Smooth muscle cell (in vitro differentiated cells): ENCODE data around the gene ADARB2. TPM values are rescaled to one million over a fixed set of nuclear protein-coding genes. Genes with fewer than 3 reads are reported as not detected.

Experiments
- DNase-seq: peaks from one replicate; lab custom pipeline; 2025; ENCODE audit not compliant: unreplicated experiment; lab: John Stamatoyannopoulos, UW
- H2AFZ ChIP-seq: fragments of 200-600 bp; sonication (generic); 2 replicates; pipeline ENCODE4 v1.6.0; 2016; ENCODE audit warnings: antibody characterized with exemption, low read depth, mild to moderate bottlenecking
- H3F3A ChIP-seq: fragments of 200-600 bp; sonication (generic); 2 replicates; pipeline ENCODE4 v1.6.0; 2017; ENCODE audit warnings: antibody characterized with exemption, low read depth
- H3K27ac ChIP-seq: fragments of 200-600 bp; sonication (generic); 2 replicates; pipeline ENCODE4 v1.5.1; 2016; ENCODE audit warnings: low read depth, mild to moderate bottlenecking
- H3K27me3 ChIP-seq: fragments of 200-600 bp; sonication (generic); 2 replicates; pipeline ENCODE4 v1.6.1; 2016; ENCODE audit warnings: low read depth, mild to moderate bottlenecking
- H3K36me3 ChIP-seq: fragments of 200-600 bp; sonication (generic); 2 replicates; pipeline ENCODE4 v1.5.1; 2016; ENCODE audit warnings: low read depth
- H3K4me1 ChIP-seq: fragments of 200-600 bp; sonication (generic); 2 replicates; pipeline ENCODE4 v1.5.1; 2016; ENCODE audit warnings: low read depth
- H3K4me2 ChIP-seq: fragments of 200-600 bp; sonication (generic); 2 replicates; pipeline ENCODE4 v1.6.0; 2016; ENCODE audit warnings: mild to moderate bottlenecking
- H3K4me3 ChIP-seq: fragments of 200-600 bp; sonication (generic); 2 replicates; pipeline ENCODE4 v1.5.1; 2016; ENCODE audit warnings: mild to moderate bottlenecking
- H3K79me2 ChIP-seq: fragments of 200-600 bp; sonication (generic); 2 replicates; pipeline ENCODE4 v1.6.0; 2016; ENCODE audit warnings: low read depth, mild to moderate bottlenecking
- H3K9ac ChIP-seq: fragments of 200-600 bp; sonication (generic); 2 replicates; pipeline ENCODE4 v1.6.0; 2016; ENCODE audit warnings: low read depth
- H3K9me3 ChIP-seq: fragments of 200-600 bp; sonication (generic); replicated peaks from 2 replicates; pipeline ENCODE4 v1.5.1; 2016; ENCODE audit warnings: low read depth
- H4K20me1 ChIP-seq: fragments of 200-600 bp; sonication (generic); 2 replicates; pipeline ENCODE4 v1.6.0; 2016; ENCODE audit warnings: low read depth
- WGBS: methylation state at CpG from one replicate; pipeline ENCODE4 v1.1.7; 2016; ENCODE audit warnings: low lambda C conversion rate; 5-methylcytosine and 5-hydroxymethylcytosine counted together
- polyA plus RNA-seq: library from polyadenylated mRNA; unstranded; fragments of >200 nt; fragmentation: Nextera tagmentation; extraction: Ambion mirVana; gene quantifications from 2 replicates; pipeline ENCODE4 v1.2.1, GENCODE V29; 2016
- total RNA-seq: library from RNA; depleted of rRNA; stranded (reverse); fragments of >200 nt; gene quantifications from 2 replicates; pipeline ENCODE4 v1.2.3, GENCODE V29; 2014
- TF ChIP-seq, protein P1 (sequence below): fragments of 200-600 bp; sonication (generic); IDR thresholded peaks from 2 replicates; pipeline ENCODE4 v1.5.1; 2017; ENCODE audit warnings: borderline replicate concordance, mild to moderate bottlenecking, antibody characterized with exemption; ENCODE audit not compliant: insufficient read depth, poor library complexity, severe bottlenecking

ADARB2 gene
- total and polyA plus RNA-seq, 2 experiments from 2014 or later = 0.13 to 0.39 TPM

DNA sequence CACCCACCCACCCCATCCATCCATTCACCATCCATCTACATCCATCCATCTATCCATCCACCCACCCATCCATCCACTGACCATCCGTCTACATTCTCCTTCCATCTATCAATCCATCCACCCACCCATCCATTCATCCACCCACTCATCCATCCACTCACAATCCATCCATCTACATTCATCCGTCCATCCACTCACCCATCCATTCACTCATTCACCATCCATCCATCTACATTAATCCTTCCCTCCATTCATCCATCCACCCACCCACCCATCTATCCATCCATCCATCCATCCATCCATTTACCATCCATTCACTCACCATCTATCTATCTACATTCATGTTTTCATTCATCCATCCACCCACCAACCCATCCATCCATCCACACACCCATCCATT, 292.5 kb downstream of the ADARB2 start:
- Histone ChIP-seq H3K9me3 (no peaks in the 10 kb centered on the region), H3F3A (no peaks in the 10 kb centered on the region), H3K4me2 (no peak overlapping the region), H3K27ac (no peak overlapping the region), H3K27me3 (no peaks in the 10 kb centered on the region), H3K4me3 (no peak overlapping the region), H3K9ac (no peak overlapping the region), H3K36me3 (no peaks in the 10 kb centered on the region), H3K79me2 (no peaks in the 10 kb centered on the region), H2AFZ (no peak overlapping the region), H3K4me1 (no peaks in the 10 kb centered on the region), H4K20me1 (no peaks in the 10 kb centered on the region)
- TF ChIP-seq, protein P1, sequence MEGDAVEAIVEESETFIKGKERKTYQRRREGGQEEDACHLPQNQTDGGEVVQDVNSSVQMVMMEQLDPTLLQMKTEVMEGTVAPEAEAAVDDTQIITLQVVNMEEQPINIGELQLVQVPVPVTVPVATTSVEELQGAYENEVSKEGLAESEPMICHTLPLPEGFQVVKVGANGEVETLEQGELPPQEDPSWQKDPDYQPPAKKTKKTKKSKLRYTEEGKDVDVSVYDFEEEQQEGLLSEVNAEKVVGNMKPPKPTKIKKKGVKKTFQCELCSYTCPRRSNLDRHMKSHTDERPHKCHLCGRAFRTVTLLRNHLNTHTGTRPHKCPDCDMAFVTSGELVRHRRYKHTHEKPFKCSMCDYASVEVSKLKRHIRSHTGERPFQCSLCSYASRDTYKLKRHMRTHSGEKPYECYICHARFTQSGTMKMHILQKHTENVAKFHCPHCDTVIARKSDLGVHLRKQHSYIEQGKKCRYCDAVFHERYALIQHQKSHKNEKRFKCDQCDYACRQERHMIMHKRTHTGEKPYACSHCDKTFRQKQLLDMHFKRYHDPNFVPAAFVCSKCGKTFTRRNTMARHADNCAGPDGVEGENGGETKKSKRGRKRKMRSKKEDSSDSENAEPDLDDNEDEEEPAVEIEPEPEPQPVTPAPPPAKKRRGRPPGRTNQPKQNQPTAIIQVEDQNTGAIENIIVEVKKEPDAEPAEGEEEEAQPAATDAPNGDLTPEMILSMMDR = no peak
- 100% methylated on average over 2 of the region's 2 CpGs for WGBS
- no peak for DNase-seq

- Histone ChIP-seq H3K4me1 (no peaks in the 10 kb centered on the region), H4K20me1 (no peaks in the 10 kb centered on the region), H3K9me3 (no peaks in the 10 kb centered on the region), H3K9ac (no peak overlapping the region), H2AFZ (no peak overlapping the region), H3K27me3 (peaks cover 4% of the 10 kb centered on the region), H3K27ac (no peak overlapping the region), H3K36me3 (no peaks in the 10 kb centered on the region), H3F3A (no peaks in the 10 kb centered on the region), H3K79me2 (no peaks in the 10 kb centered on the region), H3K4me2 (no peak overlapping the region), H3K4me3 (no peak overlapping the region)
- 84% methylated on average over 2 of the region's 2 CpGs for WGBS
- TF ChIP-seq, protein P1 = no peak
- DNase-seq = no peak
These were observed 296.4 kb downstream of the ADARB2 start for GRCh38 chr10:1440897-1441296.

DNA sequence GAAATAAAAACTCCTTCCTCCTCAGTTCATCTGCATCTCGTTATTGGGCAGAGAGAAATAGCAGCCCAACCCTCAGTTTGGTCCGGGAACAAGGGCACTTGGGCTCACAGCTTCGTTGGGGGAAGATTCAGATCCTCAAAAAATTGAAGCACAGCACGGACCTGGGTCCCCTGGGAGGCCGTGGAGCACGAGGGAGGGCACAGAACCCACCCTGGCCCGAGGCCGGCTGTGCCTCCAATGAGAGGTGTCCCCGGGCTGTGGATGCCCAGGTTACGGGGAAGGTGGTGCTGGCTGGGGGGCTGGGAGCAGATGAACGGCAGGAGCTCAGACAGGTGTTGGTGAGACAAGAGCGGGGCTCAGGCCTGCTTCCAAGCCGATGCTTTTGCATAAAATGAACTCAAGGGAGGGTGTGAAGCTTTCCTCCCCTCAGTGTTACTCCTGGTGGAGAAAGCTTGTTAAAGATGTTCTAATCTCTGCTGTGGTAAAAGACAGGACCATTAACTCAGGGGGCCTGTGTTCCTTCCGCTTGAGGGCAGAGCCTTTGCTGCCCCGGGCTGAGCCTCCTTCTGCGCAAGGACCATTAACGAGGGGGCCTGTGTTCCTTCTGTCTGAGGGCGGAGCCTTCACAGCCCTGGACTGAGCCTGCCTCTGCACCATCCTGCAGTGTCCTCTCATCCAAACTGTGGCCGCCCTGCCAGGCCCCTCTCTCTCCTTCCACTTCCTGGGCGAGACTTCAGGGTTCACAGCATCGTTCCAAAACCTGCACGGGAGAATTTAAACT, 302.2 kb downstream of the ADARB2 start:
- no peaks in the 10 kb centered on the region for H3K9me3 ChIP-seq
- 61% methylated on average over 22 of the region's 22 CpGs for WGBS
- no peak overlapping the region for H2AFZ ChIP-seq
- no peaks in the 10 kb centered on the region for H3K4me1 ChIP-seq
- TF ChIP-seq, protein P1 = no peak
- no peak overlapping the region for H3K4me2 ChIP-seq
- no peak overlapping the region for H3K4me3 ChIP-seq
- H3F3A ChIP-seq = no peaks in the 10 kb centered on the region
- no peak overlapping the region for H3K27ac ChIP-seq
- H3K79me2 ChIP-seq = no peaks in the 10 kb centered on the region
- H3K27me3 ChIP-seq = peaks cover 4% of the 10 kb centered on the region
- H4K20me1 ChIP-seq = no peaks in the 10 kb centered on the region
- no peak overlapping the region for H3K9ac ChIP-seq
- H3K36me3 ChIP-seq = no peaks in the 10 kb centered on the region
- no peak for DNase-seq

DNA sequence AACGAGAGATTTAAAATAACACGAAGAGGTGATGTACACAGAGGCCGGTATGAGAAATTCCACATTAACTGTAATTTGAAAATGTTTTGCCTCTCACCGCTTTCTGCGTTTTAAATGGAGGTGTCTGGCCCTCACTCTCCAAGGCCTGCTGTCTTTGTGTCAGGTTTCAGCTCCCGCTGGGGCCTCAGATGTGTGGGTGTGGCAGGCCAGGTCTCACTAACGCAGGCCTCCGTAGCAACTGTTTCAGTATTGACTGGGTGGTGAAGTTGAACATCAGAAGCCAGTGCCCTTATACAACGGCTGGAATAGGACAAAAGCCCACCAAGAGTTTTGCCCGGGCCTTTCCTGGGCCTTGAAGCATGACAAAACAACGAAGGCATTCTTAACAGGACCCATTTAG, 303.1 kb downstream of the ADARB2 start:
- no peaks in the 10 kb centered on the region for H4K20me1 ChIP-seq
- TF ChIP-seq, protein P1 = no peak
- H2AFZ ChIP-seq = no peak overlapping the region
- no peak overlapping the region for H3K4me2 ChIP-seq
- H3K4me1 ChIP-seq = no peaks in the 10 kb centered on the region
- H3K79me2 ChIP-seq = no peaks in the 10 kb centered on the region
- no peaks in the 10 kb centered on the region for H3K36me3 ChIP-seq
- no peak overlapping the region for H3K4me3 ChIP-seq
- H3F3A ChIP-seq = no peaks in the 10 kb centered on the region
- WGBS = 72% methylated on average over 11 of the region's 11 CpGs
- H3K27me3 ChIP-seq = peaks cover 4% of the 10 kb centered on the region
- no peak for DNase-seq
- no peaks in the 10 kb centered on the region for H3K9me3 ChIP-seq
- H3K27ac ChIP-seq = no peak overlapping the region
- H3K9ac ChIP-seq = no peak overlapping the region
